Neural progenitor cell (in vitro differentiated cells): Measurements from ENCODE around the gene MRM2. TPM values are rescaled to one million over a fixed set of nuclear protein-coding genes. Genes with fewer than 3 reads are reported as not detected.
A peak's percentile ranks its signal among the peaks of the same experiment; 100 is the strongest.

Experiments used
- DNase-seq: peaks from one replicate; pipeline ENCODE4 v3.0.0-alpha.2; 2016; ENCODE audit warnings: low spot score
- H2AFZ ChIP-seq: fragments of 200-600 bp; sonication (generic); replicated peaks from 2 replicates; pipeline ENCODE4 v1.6.1; 2016; ENCODE audit warnings: antibody characterized with exemption
- H3F3A ChIP-seq: fragments of 200-600 bp; sonication (generic); 2 replicates; pipeline ENCODE4 v1.6.1; 2016; ENCODE audit warnings: antibody characterized with exemption, low read depth
- H3K27ac ChIP-seq: fragments of 200-600 bp; sonication (generic); 2 replicates; pipeline ENCODE4 v1.5.1; 2016; ENCODE audit warnings: mild to moderate bottlenecking
- H3K27me3 ChIP-seq: fragments of 200-600 bp; sonication (generic); 2 replicates; pipeline ENCODE4 v1.6.1; 2016; ENCODE audit warnings: mild to moderate bottlenecking, moderate library complexity
- H3K36me3 ChIP-seq: fragments of 200-600 bp; sonication (generic); 2 replicates; pipeline ENCODE4 v1.5.1; 2016
- H3K4me1 ChIP-seq: fragments of 200-600 bp; sonication (generic); 2 replicates; pipeline ENCODE4 v1.6.1; 2016; ENCODE audit warnings: mixed run types
- H3K4me2 ChIP-seq: fragments of 200-600 bp; sonication (generic); 2 replicates; pipeline ENCODE4 v1.6.1; 2016
- H3K4me3 ChIP-seq: fragments of 200-600 bp; sonication (generic); 2 replicates; pipeline ENCODE4 v1.5.1; 2016
- H3K79me2 ChIP-seq: fragments of 200-600 bp; sonication (generic); 2 replicates; pipeline ENCODE4 v1.6.1; 2016; ENCODE audit warnings: low read depth
- H3K9ac ChIP-seq: fragments of 200-600 bp; sonication (generic); 2 replicates; pipeline ENCODE4 v1.6.1; 2016
- H3K9me3 ChIP-seq: fragments of 200-600 bp; sonication (generic); 2 replicates; pipeline ENCODE4 v1.5.1; 2016; ENCODE audit warnings: low read depth
- H4K20me1 ChIP-seq: fragments of 200-600 bp; sonication (generic); 2 replicates; pipeline ENCODE4 v1.6.1; 2016; ENCODE audit warnings: low read depth
- H3K27ac Mint-ChIP-seq: 3 replicates; pipeline ENCODE4 v1.8.0; 2021; ENCODE audit warnings: mixed read lengths
- H3K27me3 Mint-ChIP-seq: 2 replicates; pipeline ENCODE4 v1.8.0; 2022; ENCODE audit warnings: low read depth, mild to moderate bottlenecking, inconsistent platforms, moderate library complexity, mixed read lengths; ENCODE audit not compliant: insufficient read depth
- H3K36me3 Mint-ChIP-seq: 3 replicates; pipeline ENCODE4 v1.8.0; 2021; ENCODE audit warnings: mixed read lengths
- H3K4me1 Mint-ChIP-seq: 3 replicates; pipeline ENCODE4 v1.8.0; 2021; ENCODE audit warnings: mixed read lengths
- H3K4me3 Mint-ChIP-seq: 3 replicates; pipeline ENCODE4 v1.8.0; 2021; ENCODE audit warnings: mild to moderate bottlenecking, moderate library complexity, mixed read lengths
- H3K9me3 Mint-ChIP-seq: 3 replicates; pipeline ENCODE4 v1.8.0; 2020; ENCODE audit warnings: mixed read lengths
- CTCF ChIP-seq: fragments of 200-600 bp; sonication (generic); IDR thresholded peaks from 2 replicates; pipeline ENCODE4 v1.5.1; 2017; ENCODE audit warnings: antibody characterized with exemption, mild to moderate bottlenecking
- EZH2 ChIP-seq: fragments of 200-600 bp; sonication (generic); IDR thresholded peaks from 2 replicates; pipeline ENCODE4 v1.6.1; 2017; ENCODE audit warnings: antibody characterized with exemption, mild to moderate bottlenecking, moderate library complexity
- EZH2phosphoT487 ChIP-seq: fragments of 200-600 bp; sonication (generic); IDR thresholded peaks from 2 replicates; pipeline ENCODE4 v1.6.1; 2017; ENCODE audit warnings: antibody characterized with exemption
- total RNA-seq: library from RNA; depleted of rRNA; stranded (reverse); fragments of >200 nt; gene quantifications from 2 replicates; pipeline ENCODE4 v1.2.3, GENCODE V29; 2015; ENCODE audit warnings: low replicate concordance

The MRM2 gene
- total RNA-seq, 1 donor from 2014 or later, result 34.3 TPM

GRCh38 chr7:2289111-2289586, 47.1 kb upstream of the MRM2 start:
- Mint-ChIP-seq H3K27ac (no peak overlapping the region), H3K36me3 (no peaks in the 10 kb centered on the region), H3K4me3 (no peak overlapping the region), H3K27me3 (no peaks in the 10 kb centered on the region), H3K9me3 (no peaks in the 10 kb centered on the region), H3K4me1 (peaks cover 2% of the 10 kb centered on the region)
- no peak for TF ChIP-seq CTCF
- no peak for TF ChIP-seq EZH2
- TF ChIP-seq EZH2phosphoT487, result no peak
- Histone ChIP-seq H3F3A (no peaks in the 10 kb centered on the region), H3K36me3 (no peaks in the 10 kb centered on the region), H3K9ac (no peak overlapping the region), H3K4me3 (no peak overlapping the region), H3K79me2 (peaks cover 12% of the 10 kb centered on the region), H4K20me1 (no peaks in the 10 kb centered on the region), H3K4me1 (no peaks in the 10 kb centered on the region), H2AFZ (no peak overlapping the region), H3K9me3 (no peaks in the 10 kb centered on the region), H3K4me2 (no peak overlapping the region), H3K27ac (no peak overlapping the region), H3K27me3 (no peaks in the 10 kb centered on the region)
- DNase-seq, result no peak

GRCh38 chr7:2288503-2288902, 46.5 kb upstream of the MRM2 start:
- H2AFZ ChIP-seq, result no peak overlapping the region
- H3K27ac ChIP-seq, result no peak overlapping the region
- peaks cover 12% of the 10 kb centered on the region for H3K79me2 ChIP-seq
- H3K4me3 Mint-ChIP-seq, result no peak overlapping the region
- H3K36me3 Mint-ChIP-seq, result no peaks in the 10 kb centered on the region
- H3K4me1 Mint-ChIP-seq, result peaks cover 2% of the 10 kb centered on the region
- no peaks in the 10 kb centered on the region for H3K9me3 ChIP-seq
- H3K9ac ChIP-seq, result no peak overlapping the region
- DNase-seq, result no peak
- H3K4me3 ChIP-seq, result no peak overlapping the region
- H3F3A ChIP-seq, result no peaks in the 10 kb centered on the region
- no peaks in the 10 kb centered on the region for H3K36me3 ChIP-seq
- no peaks in the 10 kb centered on the region for H4K20me1 ChIP-seq
- H3K9me3 Mint-ChIP-seq, result no peaks in the 10 kb centered on the region
- no peak overlapping the region for H3K4me2 ChIP-seq
- TF ChIP-seq EZH2phosphoT487 (no peak), EZH2 (no peak)
- peak overlapping the region; percentile 87 for H3K27ac Mint-ChIP-seq
- H3K4me1 ChIP-seq, result no peaks in the 10 kb centered on the region
- no peaks in the 10 kb centered on the region for H3K27me3 Mint-ChIP-seq
- H3K27me3 ChIP-seq, result no peaks in the 10 kb centered on the region

GRCh38 chr7:2287745-2288144, 45.7 kb upstream of the MRM2 start:
- Mint-ChIP-seq H3K27ac (no peak overlapping the region), H3K27me3 (no peaks in the 10 kb centered on the region), H3K4me3 (no peak overlapping the region), H3K36me3 (no peaks in the 10 kb centered on the region), H3K4me1 (peaks cover 7% of the 10 kb centered on the region), H3K9me3 (no peaks in the 10 kb centered on the region)
- DNase-seq, result no peak
- Histone ChIP-seq H3K4me1 (no peaks in the 10 kb centered on the region), H3F3A (no peaks in the 10 kb centered on the region), H3K4me2 (no peak overlapping the region), H3K27me3 (no peaks in the 10 kb centered on the region), H3K9ac (no peak overlapping the region), H3K9me3 (no peaks in the 10 kb centered on the region), H3K4me3 (no peak overlapping the region), H3K27ac (no peak overlapping the region), H3K79me2 (peaks cover 5% of the 10 kb centered on the region), H4K20me1 (no peaks in the 10 kb centered on the region), H3K36me3 (no peaks in the 10 kb centered on the region), H2AFZ (no peak overlapping the region)
- TF ChIP-seq EZH2 (no peak), EZH2phosphoT487 (no peak), CTCF (no peak)

GRCh38 chr7:2283074-2283473, 41.1 kb upstream of the MRM2 start:
- no peak overlapping the region for H3K27ac Mint-ChIP-seq
- H3K9ac ChIP-seq, result no peak overlapping the region
- H2AFZ ChIP-seq, result no peak overlapping the region
- no peak for TF ChIP-seq CTCF
- no peak for TF ChIP-seq EZH2
- TF ChIP-seq EZH2phosphoT487, result no peak
- H3K4me1 ChIP-seq, result peaks cover 6% of the 10 kb centered on the region
- DNase-seq, result no peak
- no peak overlapping the region for H3K4me2 ChIP-seq
- H3K4me3 Mint-ChIP-seq, result no peak overlapping the region
- no peaks in the 10 kb centered on the region for H3K27me3 ChIP-seq
- H3K9me3 ChIP-seq, result no peaks in the 10 kb centered on the region
- no peaks in the 10 kb centered on the region for H3K36me3 ChIP-seq
- no peak overlapping the region for H3K4me3 ChIP-seq
- no peaks in the 10 kb centered on the region for H3F3A ChIP-seq
- no peaks in the 10 kb centered on the region for H3K9me3 Mint-ChIP-seq
- no peaks in the 10 kb centered on the region for H3K36me3 Mint-ChIP-seq
- no peak overlapping the region for H3K27ac ChIP-seq
- H3K27me3 Mint-ChIP-seq, result peaks cover 3% of the 10 kb centered on the region
- H4K20me1 ChIP-seq, result peaks cover 13% of the 10 kb centered on the region
- peaks cover 29% of the 10 kb centered on the region for H3K4me1 Mint-ChIP-seq
- peaks cover 27% of the 10 kb centered on the region for H3K79me2 ChIP-seq
